Caco-2 (cell line): ENCODE measurements around the gene PKD1. TPM values are rescaled to one million over a fixed set of nuclear protein-coding genes. Genes with fewer than 3 reads are reported as not detected.
A peak's percentile ranks its signal among the peaks of the same experiment; 100 is the strongest.

Experiments used
- BruUV-seq: library from RNA; stranded (reverse); fragments of 400-500 nt; replicated peaks from 2 replicates; lab custom pipeline; 2021; lab: Mats Ljungman, UMichigan
- CTCF ChIA-PET: fragments of 300-600 bp; sonication (Branson Sonifier 250); formaldehyde crosslinking; loops from one replicate; lab custom pipeline; 2022; ENCODE audit warnings: antibody characterized with exemption; lab: Charles Lee
- POLR2A ChIA-PET: fragments of 300-600 bp; sonication (Branson Sonifier 250); formaldehyde crosslinking; loops from one replicate; lab custom pipeline; 2022; ENCODE audit warnings: antibody characterized with exemption; lab: Charles Lee
- DNase-seq, 2 experiments: peaks; one replicate each; pipeline versions ENCODE4 v3.0.0 to v3.0.0-alpha.2; 2020 to 2022
- H3K27me3 ChIP-seq: replicated peaks from 2 replicates; pipeline ENCODE4 v1.6.0; 2011; ENCODE audit warnings: low read length; ENCODE audit not compliant: control insufficient read depth, insufficient read depth
- H3K36me3 ChIP-seq: 2 replicates; pipeline ENCODE4 v1.5.1; 2011; ENCODE audit warnings: low read length; ENCODE audit not compliant: control insufficient read depth, insufficient read depth
- H3K4me1 ChIP-seq: fragments of 250-450 bp; sonication (Bioruptor Pico); 2 replicates; pipeline ENCODE4 v1.5.1; 2020; ENCODE audit warnings: mild to moderate bottlenecking
- H3K4me3 ChIP-seq: 2 replicates; pipeline ENCODE4 v1.5.1; 2011; ENCODE audit warnings: low read depth, mild to moderate bottlenecking, control low read depth, low read length
- H3K9me3 ChIP-seq: fragments of 250-450 bp; sonication (Bioruptor Pico); 2 replicates; pipeline ENCODE4 v1.5.1; 2020; ENCODE audit warnings: mild to moderate bottlenecking, moderate library complexity
- H3K27ac Mint-ChIP-seq: one replicate; pipeline ENCODE4 v1.8.0; 2022; ENCODE audit warnings: mixed read lengths; ENCODE audit not compliant: unreplicated experiment
- H3K27me3 Mint-ChIP-seq: one replicate; pipeline ENCODE4 v1.8.0; 2022; ENCODE audit warnings: mixed read lengths; ENCODE audit not compliant: insufficient read depth, unreplicated experiment
- H3K36me3 Mint-ChIP-seq: one replicate; pipeline ENCODE4 v1.8.0; 2022; ENCODE audit warnings: mild to moderate bottlenecking, mixed read lengths; ENCODE audit not compliant: insufficient read depth, unreplicated experiment
- H3K4me1 Mint-ChIP-seq: one replicate; pipeline ENCODE4 v1.8.0; 2022; ENCODE audit warnings: low read depth, mixed read lengths; ENCODE audit not compliant: unreplicated experiment
- H3K4me3 Mint-ChIP-seq: one replicate; pipeline ENCODE4 v1.8.0; 2022; ENCODE audit warnings: mild to moderate bottlenecking, moderate library complexity, mixed read lengths; ENCODE audit not compliant: unreplicated experiment
- H3K9me3 Mint-ChIP-seq: one replicate; pipeline ENCODE4 v1.8.0; 2022; ENCODE audit warnings: mixed read lengths; ENCODE audit not compliant: unreplicated experiment
- intact Hi-C: fragments of 100-400 bp; cut with micrococcal nuclease; formaldehyde crosslinking; loops from one replicate; pipeline ENCODE4 v1.10.0; 2022; ENCODE audit not compliant: unreplicated experiment
- total RNA-seq: library from RNA; stranded (reverse); gene quantifications from 2 replicates; pipeline ENCODE4 v1.2.3, GENCODE V29; 2022
- TF ChIP-seq, protein P1 (sequence below), 2 experiments: fragments of 200-600 bp in 1 of 2; IDR thresholded peaks; 1 replicate in 1 of 2; 2 replicates in 1 of 2; pipeline versions ENCODE4 v1.5.1 to v1.8.0; 2011 to 2022; ENCODE audit warnings: antibody characterized with exemption in 1 of 2, control low read depth in 1 of 2, inconsistent platforms in 1 of 2, low read depth in 1 of 2, low read length in 1 of 2, mild to moderate bottlenecking in 1 of 2, moderate library complexity in 1 of 2; ENCODE audit not compliant: insufficient read depth in 1 of 2, severe bottlenecking in 1 of 2, unreplicated experiment in 1 of 2

The PKD1 gene
- total RNA-seq, 1 experiment from 2014 or later: 70.5 TPM

DNA sequence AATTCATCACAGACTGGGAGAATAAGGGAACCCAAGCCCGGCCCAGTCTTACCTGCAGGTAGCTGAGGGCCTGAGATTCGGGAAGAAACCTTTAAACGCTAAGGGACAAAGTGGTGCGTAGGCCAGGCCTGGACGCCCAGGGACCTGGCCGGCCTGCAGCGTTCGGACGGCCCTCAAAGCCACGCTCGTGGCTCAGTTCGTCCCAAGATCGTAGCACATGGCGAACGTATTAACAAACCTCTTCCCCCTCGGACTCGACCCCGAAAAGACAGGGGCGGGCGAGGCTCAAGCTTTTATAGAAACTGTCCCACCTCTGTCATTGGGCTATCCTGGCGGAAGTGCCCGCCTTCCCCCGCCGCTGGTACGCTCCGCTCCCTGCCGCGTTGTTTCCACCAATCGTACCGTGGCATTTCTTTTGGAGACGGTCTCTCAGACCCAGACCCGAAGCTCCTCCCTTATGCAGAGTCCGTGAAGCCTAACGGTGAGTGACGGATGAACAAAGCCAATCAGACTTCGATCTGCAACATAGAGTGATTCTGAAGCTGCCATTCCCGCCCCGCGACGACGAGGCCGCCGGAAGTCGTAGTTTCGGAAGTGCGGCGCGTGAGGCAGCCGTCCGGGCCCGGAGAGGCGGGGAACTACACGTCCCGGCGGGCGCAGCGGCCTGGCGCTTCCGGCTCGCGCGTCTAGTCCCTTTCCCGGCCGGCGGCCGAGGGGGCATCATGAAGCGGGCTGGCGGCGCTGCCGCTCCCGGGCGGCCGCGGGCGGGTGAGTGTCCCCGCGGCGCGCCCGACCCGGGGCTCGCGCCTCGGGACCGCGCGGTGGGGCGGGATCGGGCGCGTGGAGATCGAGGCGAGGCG, 19.6 kb upstream of the PKD1 start, which contains the start of gene TRAF7:
Gene TRAF7, plus strand, starts transcription at position 692 of the 860 bp plus-strand sequence. CDS start 8,139 bp downstream, outside the sequence.
- peak; percentile 98 to 99 for DNase-seq
- peaks cover 8% of the 10 kb centered on the region for H3K36me3 ChIP-seq
- no peaks in the 10 kb centered on the region for H3K9me3 Mint-ChIP-seq
- no TSS peak for BruUV-seq
- TF ChIP-seq, protein P1, sequence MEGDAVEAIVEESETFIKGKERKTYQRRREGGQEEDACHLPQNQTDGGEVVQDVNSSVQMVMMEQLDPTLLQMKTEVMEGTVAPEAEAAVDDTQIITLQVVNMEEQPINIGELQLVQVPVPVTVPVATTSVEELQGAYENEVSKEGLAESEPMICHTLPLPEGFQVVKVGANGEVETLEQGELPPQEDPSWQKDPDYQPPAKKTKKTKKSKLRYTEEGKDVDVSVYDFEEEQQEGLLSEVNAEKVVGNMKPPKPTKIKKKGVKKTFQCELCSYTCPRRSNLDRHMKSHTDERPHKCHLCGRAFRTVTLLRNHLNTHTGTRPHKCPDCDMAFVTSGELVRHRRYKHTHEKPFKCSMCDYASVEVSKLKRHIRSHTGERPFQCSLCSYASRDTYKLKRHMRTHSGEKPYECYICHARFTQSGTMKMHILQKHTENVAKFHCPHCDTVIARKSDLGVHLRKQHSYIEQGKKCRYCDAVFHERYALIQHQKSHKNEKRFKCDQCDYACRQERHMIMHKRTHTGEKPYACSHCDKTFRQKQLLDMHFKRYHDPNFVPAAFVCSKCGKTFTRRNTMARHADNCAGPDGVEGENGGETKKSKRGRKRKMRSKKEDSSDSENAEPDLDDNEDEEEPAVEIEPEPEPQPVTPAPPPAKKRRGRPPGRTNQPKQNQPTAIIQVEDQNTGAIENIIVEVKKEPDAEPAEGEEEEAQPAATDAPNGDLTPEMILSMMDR (IDR thresholded peaks at IDR 0.05; ENCODE audit: insufficient read depth in 1 of 2, low read depth in 1 of 2, low read length in 1 of 2, severe bottlenecking in 1 of 2, unreplicated experiment in 1 of 2): no peak
- peak within 1 kb of the TSS; percentile 96 for H3K27ac Mint-ChIP-seq
- H3K4me3 ChIP-seq: peak within 1 kb of the TSS; percentile 92
- POLR2A ChIA-PET: interaction anchor here (0.5 to 1.9 kb wide), 32 partner anchors 8 to 1565 kb away, joined by 3 to 20 read pairs (median 4); partner anchors contain the start of genes ECI1, FAHD1, HAGH and NTHL1
- no peaks in the 10 kb centered on the region for H3K27me3 ChIP-seq
- H3K4me3 Mint-ChIP-seq: peak within 1 kb of the TSS; percentile 80
- peaks cover 52% of the 10 kb centered on the region for H3K36me3 Mint-ChIP-seq
- CTCF ChIA-PET: interaction anchor here (0.6 to 1.2 kb wide), 9 partner anchors 15 to 449 kb away, joined by 3 to 10 read pairs (median 3); partner anchors contain the start of genes MAPK8IP3, PKD1 and TSC2
- H3K4me1 ChIP-seq: peaks cover 46% of the 10 kb centered on the region
- no peaks in the 10 kb centered on the region for H3K9me3 ChIP-seq
- peaks cover 3% of the 10 kb centered on the region for H3K27me3 Mint-ChIP-seq
- intact Hi-C loops: no loop called here
- peaks cover 25% of the 10 kb centered on the region for H3K4me1 Mint-ChIP-seq

DNA sequence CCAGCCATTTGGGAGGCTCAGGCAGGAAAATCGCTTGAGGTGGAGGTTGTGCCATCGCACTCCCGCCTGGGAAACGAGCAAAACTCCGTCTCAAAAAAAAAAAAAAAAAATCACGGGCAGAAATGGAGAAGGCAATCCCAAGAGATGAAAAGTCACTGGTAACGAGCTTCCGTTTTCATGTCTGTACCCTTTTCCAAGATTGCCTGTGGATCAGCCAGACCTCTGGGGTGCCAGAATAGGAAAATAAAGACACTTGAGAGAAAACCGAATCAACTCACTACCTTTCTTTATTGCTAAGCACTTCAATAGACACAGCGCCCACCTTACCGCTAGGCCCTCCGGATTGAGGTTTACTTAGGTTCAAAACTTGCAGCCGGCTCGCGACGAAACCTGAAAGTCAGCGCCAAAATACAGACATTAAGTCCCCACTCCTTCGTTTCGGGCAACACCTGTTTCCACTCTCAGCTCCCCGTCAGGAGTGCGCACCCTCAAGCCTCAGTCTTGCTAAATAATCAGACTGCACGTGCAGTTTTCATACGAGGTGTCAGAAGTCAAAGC, 18.9 kb upstream of the PKD1 start:
- H3K4me3 ChIP-seq: peak overlapping the region; percentile 92
- CTCF ChIA-PET: interaction anchor here (0.9 to 1.2 kb wide), 5 partner anchors 14 to 448 kb away, joined by 3 to 10 read pairs (median 3); partner anchors contain the start of gene MAPK8IP3
- H3K4me3 Mint-ChIP-seq: peak overlapping the region; percentile 80
- peaks cover 53% of the 10 kb centered on the region for H3K4me1 ChIP-seq
- H3K4me1 Mint-ChIP-seq: peaks cover 30% of the 10 kb centered on the region
- no peaks in the 10 kb centered on the region for H3K9me3 Mint-ChIP-seq
- peaks cover 3% of the 10 kb centered on the region for H3K27me3 Mint-ChIP-seq
- H3K36me3 Mint-ChIP-seq: peaks cover 58% of the 10 kb centered on the region
- TF ChIP-seq, protein P1 (IDR thresholded peaks at IDR 0.05; ENCODE audit: insufficient read depth in 1 of 2, low read depth in 1 of 2, low read length in 1 of 2, severe bottlenecking in 1 of 2, unreplicated experiment in 1 of 2): no peak
- no peaks in the 10 kb centered on the region for H3K27me3 ChIP-seq
- POLR2A ChIA-PET: interaction anchor here (0.5 to 1.9 kb wide), 16 partner anchors 8 to 372 kb away, joined by 3 to 20 read pairs (median 10); partner anchors contain the start of genes ECI1, FAHD1, HAGH and NTHL1
- H3K27ac Mint-ChIP-seq: peak overlapping the region; percentile 96
- TSS peak; percentile 93 for BruUV-seq
- no peak for DNase-seq
- peaks cover 8% of the 10 kb centered on the region for H3K36me3 ChIP-seq
- no peaks in the 10 kb centered on the region for H3K9me3 ChIP-seq
- intact Hi-C loops: no loop called here
